ENCODE results near the gene TSHZ2.

Gene TSHZ2

DNA sequence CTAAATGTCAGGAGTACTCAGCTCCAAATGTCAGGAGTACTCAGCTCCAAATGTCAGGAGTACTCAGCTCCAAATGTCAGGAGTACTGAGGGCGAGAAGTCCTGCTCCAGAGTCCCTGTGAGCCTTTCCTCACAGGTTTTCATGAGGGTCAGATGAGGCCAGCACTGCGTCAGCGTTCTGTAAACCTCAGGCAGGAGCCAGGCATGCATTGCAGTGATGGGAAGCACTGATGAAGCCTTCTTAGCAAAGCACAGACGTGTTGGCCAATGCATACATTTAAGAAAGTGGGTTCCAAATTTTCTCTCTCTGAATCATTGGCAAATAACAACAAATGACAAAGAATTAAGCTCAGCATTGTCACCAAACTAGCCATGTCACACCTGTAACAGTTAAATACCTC lies 366.6 kb downstream of the TSHZ2 start:
- in situ Hi-C loops (cut with HindIII; ENCODE audit: low sequenced_read_pairs), result no loop called here
- no peak for TF ChIP-seq CTCF (IDR thresholded peaks at IDR 0.05; ENCODE audit: low read depth, low read length)
- no peak overlapping the region for H3K4me3 ChIP-seq (ENCODE audit: low read depth, low read length)
- no peak for DNase-seq (ENCODE audit: low read depth, low spot score)

GRCh38 chr20:53342429-53342828 lies 370.3 kb downstream of the TSHZ2 start:
- in situ Hi-C loops (cut with HindIII; ENCODE audit: low sequenced_read_pairs), result no loop called here
- no peak overlapping the region for H3K4me3 ChIP-seq (ENCODE audit: low read depth, low read length)
- no peak for DNase-seq (ENCODE audit: low read depth, low spot score)
- TF ChIP-seq CTCF (IDR thresholded peaks at IDR 0.05; ENCODE audit: low read depth, low read length), result no peak

DNA sequence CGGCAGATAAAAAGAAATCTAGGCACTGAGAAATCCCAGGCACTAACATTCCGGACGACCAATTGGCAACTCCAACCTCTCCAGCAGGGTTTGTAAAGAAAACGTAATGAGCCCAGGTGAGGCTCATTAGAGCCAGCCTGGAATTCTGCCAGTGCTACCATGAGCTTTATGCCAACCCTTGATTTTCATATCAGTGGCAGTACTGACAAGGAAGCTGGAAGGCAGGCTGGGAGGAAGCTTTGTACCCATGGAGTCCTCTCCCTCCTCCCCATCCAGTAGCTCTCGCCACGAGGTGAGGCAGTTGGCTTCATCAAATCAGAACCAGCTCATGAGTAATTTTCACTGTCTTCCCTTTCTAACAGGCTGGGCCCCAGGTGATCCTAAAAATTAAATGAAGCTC lies 371.3 kb downstream of the TSHZ2 start:
- no peak overlapping the region for H3K4me3 ChIP-seq (ENCODE audit: low read depth, low read length)
- DNase-seq (ENCODE audit: low read depth, low spot score), result no peak
- TF ChIP-seq CTCF (IDR thresholded peaks at IDR 0.05; ENCODE audit: low read depth, low read length), result no peak
- in situ Hi-C loops (cut with HindIII; ENCODE audit: low sequenced_read_pairs), result no loop called here

- no peak overlapping the region for H3K4me3 ChIP-seq (ENCODE audit: low read depth, low read length)
- no peak for TF ChIP-seq CTCF (IDR thresholded peaks at IDR 0.05; ENCODE audit: low read depth, low read length)
- in situ Hi-C loops (cut with HindIII; ENCODE audit: low sequenced_read_pairs), result no loop called here
- DNase-seq (ENCODE audit: low read depth, low spot score), result no peak
Measured at GRCh38 chr20:53344891-53345290, 372.7 kb downstream of the TSHZ2 start.

- in situ Hi-C loops (cut with HindIII; ENCODE audit: low sequenced_read_pairs), result no loop called here
- TF ChIP-seq CTCF (IDR thresholded peaks at IDR 0.05; ENCODE audit: low read depth, low read length), result no peak
- DNase-seq (ENCODE audit: low read depth, low spot score), result no peak
- no peak overlapping the region for H3K4me3 ChIP-seq (ENCODE audit: low read depth, low read length)
Measured at GRCh38 chr20:53345536-53346334, 373.6 kb downstream of the TSHZ2 start.

GRCh38 chr20:53346335-53346648 lies 374.1 kb downstream of the TSHZ2 start:
- TF ChIP-seq CTCF (IDR thresholded peaks at IDR 0.05; ENCODE audit: low read depth, low read length), result no peak
- no peak overlapping the region for H3K4me3 ChIP-seq (ENCODE audit: low read depth, low read length)
- in situ Hi-C loops (cut with HindIII; ENCODE audit: low sequenced_read_pairs), result no loop called here
- no peak for DNase-seq (ENCODE audit: low read depth, low spot score)
